Loucy (cell line): ENCODE measurements around the gene SHOX.

Experiments
- CTCF ChIP-seq: fragments of 200-600 bp; sonication (generic); conservative IDR thresholded peaks from 2 replicates; pipeline ENCODE4 v1.5.1; 2014; ENCODE audit warnings: mild to moderate bottlenecking, antibody characterized with exemption, low read length
- EZH2phosphoT487 ChIP-seq: fragments of 200-600 bp; IDR thresholded peaks from 2 replicates; pipeline ENCODE4 v1.6.1; 2018; ENCODE audit warnings: antibody characterized with exemption, mild to moderate bottlenecking, moderate library complexity, borderline replicate concordance

DNA sequence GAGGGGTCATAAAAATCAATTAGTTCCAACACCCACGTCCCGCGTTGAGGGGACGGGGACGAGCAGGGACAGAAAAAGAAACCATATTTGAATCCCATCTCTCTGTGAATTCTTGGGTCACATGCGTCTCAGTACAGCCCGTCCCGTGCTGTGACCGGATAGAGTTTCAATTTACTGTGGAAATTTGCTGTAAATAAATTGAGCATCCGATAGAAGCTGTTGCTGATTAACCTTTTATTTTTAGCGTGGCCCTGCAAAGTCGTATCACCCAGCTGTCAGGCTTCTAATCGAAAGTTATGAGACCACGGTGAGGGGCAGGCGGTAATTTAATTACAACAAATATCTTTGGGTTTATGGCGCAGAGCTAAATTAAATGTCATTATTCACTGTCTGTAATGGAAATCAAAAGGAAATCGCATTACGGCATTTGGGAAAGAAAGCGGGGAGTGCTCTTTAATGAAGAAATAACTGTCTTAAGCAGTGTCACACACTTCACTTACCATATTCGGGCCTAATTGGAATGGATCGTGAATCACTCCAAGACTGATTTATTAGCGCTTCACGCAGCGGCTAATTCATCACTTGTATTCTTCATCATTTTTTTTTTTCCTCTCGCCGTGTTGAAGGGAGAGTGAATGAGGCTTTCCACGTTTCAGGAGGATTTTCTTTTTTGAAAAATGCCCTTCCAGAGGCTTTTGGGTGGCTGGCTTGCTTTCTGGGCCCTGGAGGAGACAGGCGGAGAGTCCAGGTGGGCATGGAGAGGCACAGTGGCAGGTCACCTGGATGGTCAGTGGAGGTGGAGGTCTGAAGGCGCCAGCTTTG, 7.3 kb downstream of the SHOX start:
- TF ChIP-seq CTCF (no peak), EZH2phosphoT487 (no peak)
